Stimulated activated CD8-positive, alpha-beta memory T cell treated with anti-CD3 and anti-CD28 coated beads, Interleukin-2, amount 100 ng/mL, for 48 hours (primary cell): ENCODE measurements around the gene CUX1.

Source experiments
- DNase-seq, 2 donors: peaks; one replicate each; pipeline ENCODE4 v3.0.0-alpha.2; 2020; ENCODE audit warnings: low read depth in 2 of 2

The CUX1 gene

DNA sequence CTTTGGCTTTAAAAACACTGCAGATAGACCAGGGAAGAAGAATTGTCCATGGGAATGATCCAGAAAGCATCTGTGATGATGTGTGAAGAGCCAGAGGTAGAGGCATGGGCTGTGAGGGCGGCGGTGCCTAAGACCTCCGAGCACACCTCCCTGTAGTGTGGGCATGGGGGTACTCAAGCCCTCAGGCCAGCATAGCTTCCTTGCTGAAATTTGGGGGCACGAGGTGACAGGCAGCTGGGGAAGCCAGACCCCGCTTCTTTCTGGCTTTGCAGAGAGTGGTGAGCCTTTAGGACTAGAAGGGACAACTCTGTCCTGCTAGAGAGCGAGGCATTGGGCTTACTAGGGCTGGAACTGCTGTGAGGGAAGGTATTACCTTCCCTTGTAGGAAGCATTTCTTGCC lies 281.6 kb downstream of the CUX1 start:
- DNase-seq = no peak

DNA sequence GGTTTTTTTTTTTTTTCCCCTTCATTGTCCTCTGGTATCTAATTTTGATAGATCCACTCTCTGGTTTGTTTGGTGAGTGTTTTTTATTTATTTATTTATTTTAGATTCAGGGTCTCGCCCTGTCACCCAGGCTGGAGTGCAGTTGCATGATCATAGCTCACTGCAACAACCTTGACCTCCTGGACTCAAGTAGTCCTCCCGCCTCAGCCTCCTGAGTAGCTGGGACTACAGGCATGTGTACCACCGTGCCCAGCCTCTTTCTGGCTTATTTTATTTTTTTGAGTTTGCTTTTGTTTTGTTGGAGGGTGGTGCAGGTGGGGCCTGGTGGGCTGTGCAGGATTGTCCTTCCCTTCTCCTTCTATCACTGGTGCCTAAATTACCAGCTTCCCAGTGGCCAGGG lies 282.0 kb downstream of the CUX1 start:
- DNase-seq = no peak

DNA sequence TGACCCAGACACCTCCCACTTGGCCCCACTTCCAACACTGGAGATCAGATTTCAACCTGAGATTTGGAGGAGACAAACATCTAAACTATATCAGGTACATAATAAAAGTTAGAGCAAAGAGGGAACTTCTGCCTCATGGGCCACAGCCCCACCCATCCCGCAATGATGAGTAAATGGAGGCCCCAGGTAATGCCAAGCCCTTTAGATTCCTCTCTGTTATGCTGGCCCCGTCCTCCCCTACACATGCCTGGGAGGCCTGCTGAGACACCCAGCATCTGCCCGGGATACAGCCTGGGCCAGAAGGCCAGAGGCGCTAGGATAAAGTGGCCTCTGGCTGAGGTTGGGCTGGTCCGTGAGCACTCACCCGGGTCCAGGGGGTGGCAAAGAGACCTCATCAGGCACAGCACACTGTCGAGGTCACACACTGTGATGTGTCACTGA lies 283.7 kb downstream of the CUX1 start:
- no peak for DNase-seq

DNA sequence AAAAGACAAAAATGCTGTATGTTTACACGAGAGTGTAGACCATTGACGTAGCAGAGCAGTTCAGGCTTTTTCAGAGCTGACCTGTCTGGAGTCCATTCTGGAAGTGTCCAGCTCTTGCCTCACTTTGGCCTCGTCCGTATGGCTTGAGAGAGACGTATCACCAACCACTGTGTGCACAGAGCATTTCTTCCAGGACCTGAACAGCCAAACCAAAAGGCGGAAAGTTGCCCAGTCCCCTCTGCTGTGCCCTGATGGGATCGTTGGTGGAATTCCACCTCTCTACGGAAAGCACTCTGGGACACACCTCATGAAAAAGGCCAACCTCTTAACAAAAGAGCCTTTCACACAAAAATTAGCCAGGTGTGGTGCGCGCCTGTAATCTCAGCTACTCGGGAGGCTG lies 284.5 kb downstream of the CUX1 start:
- DNase-seq = no peak

DNA sequence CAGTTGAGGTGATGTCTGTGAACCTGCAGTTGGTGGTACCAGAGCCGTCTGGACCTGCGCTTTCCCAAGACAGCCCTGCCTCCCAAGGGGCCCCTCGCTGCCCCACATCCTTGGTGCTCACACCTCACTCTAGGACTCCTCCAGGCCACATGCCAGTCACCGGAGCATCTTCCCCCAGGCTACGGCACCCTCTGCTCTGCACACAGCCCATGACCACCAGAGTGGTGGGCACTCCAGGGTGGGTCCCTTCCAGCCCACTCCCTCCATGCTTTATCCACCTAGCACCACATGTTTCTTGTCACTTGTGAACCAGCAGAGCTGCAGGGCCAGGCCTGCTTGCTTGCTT lies 285.6 kb downstream of the CUX1 start:
- DNase-seq = no peak

DNA sequence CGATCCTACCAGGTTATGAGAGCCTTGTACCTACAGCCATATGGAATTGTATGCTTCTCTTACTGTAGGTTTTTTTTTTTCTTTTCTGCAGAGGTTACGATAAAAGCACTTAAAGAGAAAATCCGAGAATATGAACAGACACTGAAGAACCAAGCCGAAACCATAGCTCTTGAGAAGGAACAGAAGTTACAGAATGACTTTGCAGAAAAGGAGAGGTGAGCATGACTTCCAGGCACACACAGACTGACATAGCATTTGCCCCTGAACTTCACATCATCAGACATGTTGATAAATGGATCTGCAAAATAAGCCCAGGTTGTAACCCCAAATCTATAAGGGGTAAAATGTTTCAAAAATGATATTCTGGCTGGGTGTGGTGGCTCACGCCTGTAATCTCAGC lies 286.8 kb downstream of the CUX1 start:
- DNase-seq = no peak

DNA sequence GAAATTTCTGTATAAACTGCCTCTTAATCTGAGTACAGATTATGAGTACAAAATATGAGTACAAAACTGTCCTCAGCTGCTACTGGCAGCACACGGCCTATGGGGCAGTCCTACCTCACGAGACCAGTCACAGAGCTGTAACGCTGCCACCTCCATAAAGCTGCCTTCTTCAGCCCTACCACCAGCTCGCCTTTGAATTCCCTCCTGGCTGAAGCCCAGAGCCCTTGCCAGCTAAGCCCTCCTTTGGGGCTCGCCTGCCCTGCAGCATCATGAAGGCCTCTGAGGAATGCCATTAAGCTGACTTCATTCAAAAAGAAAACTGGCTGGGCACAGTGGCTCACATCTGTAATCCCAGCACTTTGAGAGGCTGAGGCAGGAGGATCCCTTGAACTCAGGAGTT lies 289.2 kb downstream of the CUX1 start:
- no peak for DNase-seq

DNA sequence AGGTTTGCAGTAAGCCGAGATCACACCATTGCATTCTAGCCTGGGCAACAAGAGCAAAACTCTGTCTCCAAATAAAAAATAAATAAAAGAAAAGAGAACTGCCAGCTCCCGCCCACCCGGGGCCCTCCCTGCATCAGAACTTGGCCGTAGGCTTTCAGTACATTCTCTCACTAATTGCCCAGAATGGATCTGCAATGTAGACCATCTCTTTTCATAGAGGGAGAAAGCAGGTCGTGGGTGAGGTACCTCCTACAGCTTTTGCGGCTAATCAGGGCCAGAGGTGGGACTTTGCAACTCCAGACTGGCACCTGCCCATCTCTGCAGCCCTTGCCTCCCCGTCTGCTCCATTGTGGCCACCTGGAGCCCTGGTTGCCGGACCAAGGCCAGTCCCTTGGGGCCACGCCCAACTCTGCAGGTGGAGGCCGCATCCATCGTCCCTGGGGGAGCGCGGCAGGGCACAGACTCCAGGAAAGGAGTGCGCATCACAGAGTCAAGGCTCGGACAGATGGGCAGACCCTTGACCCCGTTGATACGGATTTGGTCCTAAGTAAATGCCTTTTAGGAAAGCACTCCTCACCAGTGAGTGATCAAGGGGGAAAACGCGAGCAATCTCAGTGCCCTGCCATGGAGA lies 290.2 kb downstream of the CUX1 start:
- DNase-seq = no peak

DNA sequence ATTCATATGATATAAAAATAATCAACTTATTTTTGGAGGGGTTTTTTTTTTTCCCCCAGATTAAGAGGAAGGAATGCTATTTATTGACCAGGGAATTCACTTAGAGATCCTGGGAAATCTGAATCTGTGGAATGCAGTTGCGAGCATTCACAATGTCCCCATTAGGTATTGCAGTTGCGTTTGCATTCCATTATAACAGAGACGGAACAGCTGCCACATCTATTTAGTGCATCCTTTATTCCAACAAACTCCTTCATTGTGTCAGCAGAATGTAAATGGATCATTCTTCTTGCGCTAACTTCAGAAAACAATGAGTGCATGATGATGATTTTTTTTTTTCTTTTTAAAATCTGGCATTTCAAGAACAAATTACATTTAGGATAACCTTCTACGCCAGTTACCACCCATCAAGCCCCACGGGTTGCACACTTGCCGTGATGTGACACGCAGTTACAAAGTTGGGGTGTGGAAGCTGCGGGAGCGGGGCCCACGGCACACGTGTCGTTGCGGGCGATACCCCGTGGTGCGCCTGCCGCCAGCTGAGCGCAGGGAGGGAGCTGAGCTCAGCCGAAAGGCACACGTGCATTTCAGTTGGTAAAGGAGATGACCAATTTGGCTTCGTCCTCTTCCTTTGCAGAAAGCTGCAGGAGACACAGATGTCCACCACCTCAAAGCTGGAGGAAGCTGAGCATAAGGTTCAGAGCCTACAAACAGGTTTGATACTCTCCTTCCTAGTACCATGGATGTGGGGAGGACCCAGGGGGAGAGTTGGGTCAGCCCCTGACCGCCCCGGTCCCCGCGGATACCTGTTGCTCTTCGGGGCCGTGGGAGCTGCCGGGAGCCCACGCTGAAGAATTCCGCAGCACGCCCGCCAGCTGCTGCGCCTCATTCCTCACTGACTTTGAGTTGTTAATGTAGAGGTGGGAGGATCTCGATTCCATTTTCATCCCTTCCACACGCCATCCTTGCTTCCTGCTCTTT lies 293.9 kb downstream of the CUX1 start:
- DNase-seq = no peak

DNA sequence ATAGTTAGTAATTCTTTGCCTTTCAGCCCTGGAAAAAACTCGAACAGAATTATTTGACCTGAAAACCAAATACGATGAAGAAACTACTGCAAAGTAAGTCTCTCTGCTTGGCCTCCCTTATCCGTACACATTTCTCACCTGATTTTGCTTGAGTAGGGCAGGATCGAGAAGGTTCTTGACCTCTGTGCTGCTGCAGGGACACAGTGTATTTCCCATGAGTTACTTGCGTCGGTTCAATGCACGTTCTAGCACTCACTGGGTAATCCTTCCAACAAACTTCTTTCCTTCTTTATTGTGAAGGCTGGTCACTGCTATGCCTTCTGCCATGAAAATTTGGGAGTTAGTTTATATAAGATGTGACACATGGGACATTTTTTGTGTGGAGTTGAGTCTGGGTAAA lies 297.8 kb downstream of the CUX1 start:
- no peak for DNase-seq

DNA sequence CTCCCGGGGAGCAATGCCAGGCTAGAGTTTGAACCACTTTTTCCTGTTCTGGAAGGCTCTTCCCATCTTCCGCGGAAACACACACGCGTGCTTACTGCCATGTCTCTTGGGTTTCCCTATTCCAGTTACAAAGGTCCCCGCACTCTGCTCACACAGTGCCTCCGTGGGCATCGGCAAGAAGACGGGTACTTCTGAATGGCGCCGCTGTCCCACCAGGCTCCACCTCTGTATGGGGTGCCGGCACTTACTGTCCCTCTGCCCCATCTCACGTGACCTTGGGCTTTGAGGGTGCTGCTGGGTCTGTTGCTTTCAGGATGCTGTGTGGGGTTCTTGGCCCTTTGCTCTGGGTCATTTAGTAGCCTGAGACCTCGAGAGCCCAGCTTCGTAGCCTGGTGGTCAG lies 298.5 kb downstream of the CUX1 start:
- no peak for DNase-seq

DNA sequence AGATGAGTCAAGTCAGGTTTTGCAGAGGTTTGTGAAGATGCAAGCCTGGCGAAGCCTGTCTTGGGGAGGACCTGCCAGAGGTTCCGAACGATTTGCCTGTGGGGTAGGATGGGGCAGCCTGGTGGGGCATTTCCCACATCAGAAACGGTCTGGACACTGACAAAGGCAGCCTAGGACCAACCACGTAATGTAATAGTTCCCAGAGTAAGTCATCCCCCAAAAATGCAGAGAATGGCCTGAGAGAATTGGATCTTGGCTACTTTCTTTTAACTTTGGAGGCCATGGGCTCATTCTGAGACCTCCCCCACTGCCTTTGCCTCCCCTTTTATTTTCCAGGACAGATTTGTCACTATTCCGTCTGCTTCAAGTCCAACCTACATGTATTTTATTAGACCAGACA lies 300.3 kb downstream of the CUX1 start:
- no peak for DNase-seq

DNA sequence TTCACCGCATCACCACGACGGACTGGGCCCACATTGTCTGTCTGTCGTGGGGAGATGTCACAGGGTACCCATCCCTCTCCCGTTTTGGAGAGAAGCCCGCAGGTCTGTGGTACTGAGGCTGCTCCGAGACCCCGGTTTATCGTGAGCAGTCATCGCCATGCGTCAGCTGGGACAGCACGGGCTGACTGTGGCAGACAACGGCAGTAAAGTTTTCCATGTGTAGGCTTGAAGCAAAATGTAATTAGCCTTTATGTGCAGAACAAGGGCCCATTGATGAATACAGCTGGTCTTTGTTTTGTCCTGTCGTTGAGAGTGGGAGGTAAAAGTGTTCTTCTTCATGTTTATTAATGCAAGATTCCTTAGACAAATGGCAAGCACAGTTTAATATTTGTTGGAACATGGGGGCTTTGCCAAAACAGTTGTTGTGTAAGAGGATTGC lies 301.8 kb downstream of the CUX1 start:
- no peak for DNase-seq

DNA sequence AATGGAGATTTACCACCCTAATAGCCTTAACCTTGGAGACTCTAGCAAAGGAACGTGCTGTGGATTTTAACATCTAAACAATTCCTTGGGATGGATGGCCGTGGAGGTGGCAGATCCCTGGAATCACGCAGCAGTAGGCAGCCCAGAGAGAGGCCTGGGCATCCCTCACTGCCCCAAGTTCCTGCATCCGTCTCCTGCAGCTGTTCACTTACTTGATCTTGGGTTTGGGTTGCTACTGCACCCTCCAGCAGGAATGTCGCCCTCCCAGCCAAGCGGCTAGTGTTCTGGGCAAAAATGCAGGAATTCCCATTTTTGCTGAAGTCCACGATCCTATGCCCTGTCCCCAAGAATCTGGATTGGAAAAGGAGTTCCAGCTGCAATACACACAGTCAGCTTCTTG lies 302.5 kb downstream of the CUX1 start:
- no peak for DNase-seq

DNA sequence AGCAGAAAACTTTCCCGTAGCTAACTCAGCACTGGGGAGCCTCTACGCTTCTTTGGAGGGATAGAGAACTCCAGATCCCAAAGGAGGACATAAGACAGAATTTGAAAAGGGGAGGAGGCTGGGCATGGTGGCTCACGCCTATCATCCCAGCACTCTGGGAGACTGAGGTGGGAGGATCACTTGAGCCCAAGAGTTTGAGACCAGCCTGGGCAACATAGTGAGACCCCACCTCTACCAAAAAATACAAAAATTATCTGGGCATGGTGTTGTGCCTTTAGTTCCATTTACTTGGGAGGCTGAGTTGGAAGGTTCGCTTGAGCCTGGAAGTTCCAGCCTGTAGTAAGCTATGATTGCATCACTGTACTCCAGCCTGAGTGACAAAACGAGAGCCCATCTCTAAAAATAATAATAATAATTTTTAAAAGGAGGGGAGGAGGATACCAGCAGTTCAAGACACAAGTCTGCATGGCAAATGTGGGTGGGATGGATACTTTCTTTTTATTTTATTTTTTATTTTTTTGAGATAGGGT lies 303.3 kb downstream of the CUX1 start:
- no peak for DNase-seq

DNA sequence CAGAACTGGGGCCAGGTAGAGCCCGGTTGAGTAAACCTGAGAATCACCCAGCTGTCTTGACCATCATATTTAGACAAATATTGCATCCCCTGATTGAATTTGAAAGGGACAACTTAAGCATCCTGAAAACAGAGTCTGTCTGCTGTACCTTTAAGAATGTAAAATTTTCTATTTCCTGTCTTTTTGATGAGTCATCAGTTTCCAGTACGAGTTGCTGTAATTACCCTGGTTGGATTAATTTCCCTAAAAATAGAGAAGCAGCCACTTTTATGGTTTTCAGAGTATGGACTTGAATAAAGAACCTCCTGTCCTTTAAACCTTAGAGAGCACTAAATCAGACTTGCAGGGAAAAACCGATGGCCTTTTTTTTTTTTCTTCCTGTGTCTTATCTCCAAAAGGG lies 304.6 kb downstream of the CUX1 start:
- no peak for DNase-seq

DNA sequence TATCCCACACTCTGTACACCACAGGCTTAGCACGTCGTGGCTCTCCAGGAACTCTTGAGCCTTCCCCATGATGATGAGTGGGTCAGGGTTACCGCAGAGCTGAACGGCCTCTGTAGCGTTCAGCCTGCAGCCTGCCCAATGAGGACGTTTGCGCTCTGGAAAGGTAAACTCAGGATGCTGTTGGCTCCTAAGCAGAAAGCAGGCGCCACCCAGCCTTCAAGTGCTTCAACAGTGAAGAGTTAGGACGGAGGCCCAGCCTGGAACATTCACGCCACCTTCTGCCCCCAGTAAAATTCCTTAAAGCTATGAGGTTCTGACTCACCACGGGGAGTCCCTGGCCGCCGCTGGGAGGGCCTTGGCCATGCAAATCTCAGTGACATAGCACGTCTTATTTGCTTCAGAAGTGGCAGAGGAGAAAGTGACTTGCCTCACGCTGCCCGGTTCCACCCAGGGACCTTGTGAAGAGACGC lies 307.7 kb downstream of the CUX1 start:
- no peak for DNase-seq

DNA sequence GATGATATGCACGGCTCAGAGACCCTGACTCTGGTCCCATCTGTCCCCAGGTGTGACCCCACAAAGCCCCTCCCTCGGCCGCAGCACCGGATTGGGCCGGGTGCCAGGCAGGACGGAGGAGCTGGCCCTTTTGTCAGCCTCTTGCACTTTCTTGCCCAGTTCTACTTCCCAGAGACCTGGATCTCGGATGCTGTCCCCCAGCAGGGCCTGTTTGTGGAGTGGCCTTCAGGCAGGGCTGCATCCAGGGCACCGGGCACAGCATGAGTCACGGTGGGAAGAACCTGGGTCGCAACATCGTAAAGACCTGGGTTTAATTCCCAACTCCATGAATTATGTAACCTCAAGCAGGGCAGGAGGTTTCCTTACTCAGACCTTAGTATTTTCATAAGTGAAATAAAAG lies 310.9 kb downstream of the CUX1 start:
- no peak for DNase-seq

DNA sequence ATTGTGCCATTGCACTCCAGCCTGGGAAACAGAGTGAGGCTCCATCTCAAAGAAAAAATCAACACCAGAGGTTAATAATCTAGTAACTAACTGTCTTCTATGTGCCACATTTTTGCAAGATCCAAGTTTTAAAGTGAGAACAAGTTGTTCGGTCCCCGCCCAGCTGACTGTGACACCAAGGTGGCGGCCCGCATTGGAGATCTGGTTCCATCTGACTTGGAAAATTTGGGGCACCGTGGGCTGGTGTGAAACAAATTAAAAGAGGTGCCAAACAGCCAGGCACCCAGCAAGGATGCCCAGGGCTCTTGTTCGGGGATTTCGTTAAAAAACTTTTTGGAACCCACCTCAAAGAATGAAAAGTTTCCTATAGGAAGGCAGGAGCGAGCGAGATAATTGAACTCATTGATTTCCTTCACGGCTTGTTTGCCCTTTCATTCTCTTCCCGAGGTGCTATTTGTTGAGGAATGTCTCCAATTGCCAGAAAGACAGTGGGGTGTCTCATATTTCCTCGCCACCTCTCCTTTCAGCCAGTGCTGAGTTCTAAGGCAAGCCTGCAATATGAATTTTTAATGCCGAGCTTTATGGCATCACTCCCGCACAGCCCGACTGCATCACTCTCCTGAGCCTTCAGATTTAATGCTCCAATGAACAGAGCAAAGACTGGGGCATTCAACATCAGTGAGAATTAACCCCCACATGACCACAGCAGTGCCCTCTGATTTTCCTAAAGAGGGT lies 312.4 kb downstream of the CUX1 start:
- no peak for DNase-seq

DNA sequence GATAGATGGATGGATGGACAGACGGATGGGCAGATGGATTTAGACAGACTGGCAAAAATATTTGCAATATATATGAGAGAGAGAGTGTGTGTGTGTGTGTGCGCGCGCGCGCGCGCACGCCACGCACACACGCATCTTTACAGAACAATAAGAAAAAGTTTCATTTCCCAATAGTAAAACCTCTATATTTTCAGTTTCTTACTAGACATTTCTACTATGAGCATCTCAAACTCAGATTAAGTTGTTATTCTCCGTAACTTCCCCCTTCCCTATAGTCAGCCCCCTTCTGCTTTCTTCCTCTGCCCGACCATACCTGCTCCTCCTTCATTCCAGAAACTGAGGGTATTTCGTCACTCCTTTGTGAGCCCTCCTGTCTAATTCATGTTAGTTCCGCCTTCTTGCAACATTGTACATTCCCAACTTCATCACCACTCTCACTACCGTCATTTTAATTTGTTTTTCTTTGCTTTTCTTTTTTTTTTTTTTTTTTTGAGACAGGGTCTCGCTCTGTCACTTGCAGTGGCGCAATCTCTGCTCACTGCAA lies 314.9 kb downstream of the CUX1 start:
- DNase-seq = no peak

DNA sequence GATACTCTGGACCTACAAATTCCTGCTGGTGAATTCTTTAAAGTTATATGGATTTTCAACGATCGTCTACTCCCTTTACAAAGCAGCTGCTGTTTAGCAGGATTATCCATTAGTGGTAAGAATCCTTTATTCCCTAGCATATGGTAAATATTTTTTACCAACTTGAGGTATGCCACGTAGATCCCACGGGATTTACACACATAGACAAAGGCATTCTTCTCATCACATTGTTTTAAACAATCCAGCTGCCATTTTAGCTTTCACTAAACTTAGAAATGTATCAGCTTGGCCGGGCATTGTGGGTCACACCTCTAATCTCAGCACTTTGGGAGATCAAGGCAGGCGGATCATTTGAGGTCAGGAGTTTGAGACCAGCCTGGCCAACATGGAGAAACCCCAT lies 321.2 kb downstream of the CUX1 start:
- no peak for DNase-seq

DNA sequence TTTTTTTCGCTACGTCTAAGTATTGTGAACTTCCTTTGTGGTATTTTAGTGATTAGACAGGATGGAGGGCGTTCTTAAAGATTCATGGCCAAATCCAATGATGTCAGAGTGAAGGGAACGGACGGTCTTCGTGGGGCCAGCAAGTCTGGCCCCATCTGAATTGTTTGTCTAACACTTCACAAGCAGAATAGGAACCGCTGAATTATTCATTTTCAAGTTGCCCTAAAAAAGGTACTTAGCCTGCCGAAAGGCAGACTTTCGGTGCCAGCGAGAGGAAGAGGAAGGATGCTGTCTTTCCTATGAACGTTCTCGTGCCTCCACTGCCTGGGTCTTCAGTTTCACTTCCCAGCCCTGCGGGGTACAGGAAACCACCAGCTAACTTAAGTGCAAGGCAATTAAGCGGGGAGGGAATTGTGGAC lies 323.5 kb downstream of the CUX1 start:
- DNase-seq = no peak
